ENCODE measurements around the gene MTHFD1L.

The MTHFD1L gene

DNA sequence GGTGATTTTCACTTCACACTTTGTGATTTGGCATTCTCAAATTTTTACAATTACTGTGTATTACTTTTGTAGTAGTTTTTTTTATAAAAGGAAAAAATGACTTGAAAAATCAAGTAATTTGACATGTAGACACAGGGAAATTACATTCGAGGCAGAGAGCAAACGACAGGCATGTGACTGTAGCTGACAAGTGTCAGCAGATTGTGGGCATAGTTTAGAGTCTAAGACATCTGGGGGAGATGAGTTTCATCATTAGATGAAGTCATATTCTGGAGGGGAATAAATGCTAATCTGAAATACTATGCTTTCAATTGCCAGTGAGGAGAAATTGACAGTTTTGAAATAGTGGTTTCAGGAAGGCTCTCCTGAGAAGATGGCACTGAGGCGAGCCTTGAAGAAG lies 126.0 kb downstream of the MTHFD1L start:
- no peak overlapping the region for H3K4me3 ChIP-seq (ENCODE audit: low read depth, low read length)
- H3K9ac ChIP-seq (ENCODE audit: low read length): no peak overlapping the region
- H3K27ac ChIP-seq (ENCODE audit: low read depth, low read length): no peak overlapping the region
- H3K27me3 ChIP-seq (ENCODE audit: control insufficient read depth, insufficient read depth, low read length): no peaks in the 10 kb centered on the region
- no peaks in the 10 kb centered on the region; the same call in 1 of the 2 replicates for H3K4me1 ChIP-seq (ENCODE audit: control insufficient read depth, insufficient read depth, low read length)
- peaks cover 13% of the 10 kb centered on the region for H3K36me3 ChIP-seq (ENCODE audit: control insufficient read depth, insufficient read depth, low read length)
- H3K9me3 ChIP-seq (ENCODE audit: control insufficient read depth, insufficient read depth, low read depth, low read length): no peaks in the 10 kb centered on the region

DNA sequence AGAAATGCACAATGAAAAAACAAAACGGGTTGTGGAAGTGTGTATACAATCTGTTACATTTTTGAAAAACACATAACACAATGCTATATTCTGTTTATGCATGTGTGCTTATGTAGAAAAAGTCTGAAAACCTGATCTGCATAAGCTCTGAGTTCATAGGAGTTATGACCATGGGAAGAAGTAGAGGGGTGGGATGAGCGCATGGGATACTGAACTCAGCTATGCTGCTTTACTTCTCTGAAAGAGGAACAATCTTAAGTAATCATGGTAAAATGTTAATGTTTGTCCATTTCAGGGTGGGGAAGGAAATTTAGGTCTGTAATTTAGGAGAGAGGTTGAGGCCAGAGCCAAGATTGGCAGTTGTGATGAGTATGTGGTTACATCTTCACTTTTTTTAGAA lies 126.8 kb downstream of the MTHFD1L start:
- Histone ChIP-seq H3K9me3 (ENCODE audit: control insufficient read depth, insufficient read depth, low read depth, low read length) (no peaks in the 10 kb centered on the region), H3K9ac (ENCODE audit: low read length) (no peak overlapping the region), H3K36me3 (ENCODE audit: control insufficient read depth, insufficient read depth, low read length) (peaks cover 18% of the 10 kb centered on the region), H3K4me1 (ENCODE audit: control insufficient read depth, insufficient read depth, low read length) (no peaks in the 10 kb centered on the region), H3K27ac (ENCODE audit: low read depth, low read length) (no peak overlapping the region), H3K4me3 (ENCODE audit: low read depth, low read length) (no peak overlapping the region), H3K27me3 (ENCODE audit: control insufficient read depth, insufficient read depth, low read length) (no peaks in the 10 kb centered on the region)

DNA sequence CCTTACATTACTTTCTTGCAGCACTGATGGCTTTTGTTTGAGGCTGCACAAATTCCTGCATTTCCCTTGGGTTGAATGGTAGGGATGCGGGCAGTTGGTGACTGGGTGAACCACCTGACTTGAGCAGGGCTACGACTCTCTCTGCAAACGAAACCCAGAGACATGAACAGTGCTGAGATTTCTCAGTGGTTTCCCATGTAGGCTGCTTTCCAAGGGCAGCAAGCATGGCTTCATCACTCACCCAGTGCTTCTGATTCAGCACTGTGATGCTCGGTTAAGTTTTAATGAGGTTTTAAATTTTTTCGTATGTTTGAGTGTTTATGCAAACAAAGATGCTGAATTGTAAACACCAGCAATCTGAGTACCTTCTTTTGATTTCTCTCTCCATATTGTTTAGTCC lies 127.2 kb downstream of the MTHFD1L start:
- H3K9ac ChIP-seq (ENCODE audit: low read length): no peak overlapping the region
- peaks cover 18% of the 10 kb centered on the region for H3K36me3 ChIP-seq (ENCODE audit: control insufficient read depth, insufficient read depth, low read length)
- H3K27ac ChIP-seq (ENCODE audit: low read depth, low read length): no peak overlapping the region
- no peak overlapping the region for H3K4me3 ChIP-seq (ENCODE audit: low read depth, low read length)
- H3K27me3 ChIP-seq (ENCODE audit: control insufficient read depth, insufficient read depth, low read length): no peaks in the 10 kb centered on the region
- no peaks in the 10 kb centered on the region for H3K4me1 ChIP-seq (ENCODE audit: control insufficient read depth, insufficient read depth, low read length)
- no peaks in the 10 kb centered on the region for H3K9me3 ChIP-seq (ENCODE audit: control insufficient read depth, insufficient read depth, low read depth, low read length)

DNA sequence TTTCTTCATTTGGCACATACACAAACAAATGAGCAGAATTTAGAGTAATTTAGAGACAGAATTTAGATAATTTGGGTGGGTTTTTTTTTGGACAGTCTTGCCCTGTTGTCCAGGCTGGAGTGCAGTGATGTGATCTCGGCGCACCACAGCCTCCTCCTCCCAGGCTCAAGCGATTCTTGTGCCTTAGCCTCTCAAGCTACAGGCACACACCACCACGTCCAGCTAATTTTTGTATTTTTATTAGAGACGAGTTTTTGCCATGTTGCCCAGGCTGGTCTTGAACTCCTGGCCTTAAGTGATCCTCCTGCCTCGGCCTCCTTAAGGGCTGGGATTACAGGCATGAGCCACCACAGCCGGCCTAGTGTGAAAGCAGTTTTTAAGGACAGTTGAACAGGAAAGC lies 127.8 kb downstream of the MTHFD1L start:
- Histone ChIP-seq H3K27me3 (ENCODE audit: control insufficient read depth, insufficient read depth, low read length) (no peaks in the 10 kb centered on the region), H3K4me1 (ENCODE audit: control insufficient read depth, insufficient read depth, low read length) (no peaks in the 10 kb centered on the region), H3K36me3 (ENCODE audit: control insufficient read depth, insufficient read depth, low read length) (peaks cover 18% of the 10 kb centered on the region), H3K9ac (ENCODE audit: low read length) (no peak overlapping the region), H3K4me3 (ENCODE audit: low read depth, low read length) (no peak overlapping the region), H3K27ac (ENCODE audit: low read depth, low read length) (no peak overlapping the region), H3K9me3 (ENCODE audit: control insufficient read depth, insufficient read depth, low read depth, low read length) (no peaks in the 10 kb centered on the region)

DNA sequence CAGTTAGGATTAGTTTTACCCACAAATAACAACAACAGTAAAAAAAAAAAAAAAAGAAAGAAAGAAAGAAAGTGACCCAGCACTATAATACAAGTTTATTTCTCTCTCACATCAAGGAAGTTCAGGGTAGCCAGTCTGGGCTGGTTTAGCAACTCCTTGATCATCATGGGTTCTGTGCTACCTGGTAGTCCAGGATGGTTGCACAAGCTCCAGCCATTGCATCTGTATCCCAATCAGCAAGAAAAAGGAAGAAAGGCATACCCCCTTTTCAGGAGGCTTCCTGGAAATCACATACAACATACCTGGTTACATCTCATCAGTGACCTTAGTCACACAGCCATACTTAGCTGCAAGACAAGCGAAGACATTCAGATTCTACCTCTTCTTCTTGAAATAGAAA lies 128.5 kb downstream of the MTHFD1L start:
- H3K36me3 ChIP-seq (ENCODE audit: control insufficient read depth, insufficient read depth, low read length): peaks cover 18% of the 10 kb centered on the region
- H3K27ac ChIP-seq (ENCODE audit: low read depth, low read length): no peak overlapping the region
- H3K9me3 ChIP-seq (ENCODE audit: control insufficient read depth, insufficient read depth, low read depth, low read length): no peaks in the 10 kb centered on the region
- no peak overlapping the region for H3K9ac ChIP-seq (ENCODE audit: low read length)
- no peak overlapping the region for H3K4me3 ChIP-seq (ENCODE audit: low read depth, low read length)
- H3K4me1 ChIP-seq (ENCODE audit: control insufficient read depth, insufficient read depth, low read length): no peaks in the 10 kb centered on the region
- no peaks in the 10 kb centered on the region for H3K27me3 ChIP-seq (ENCODE audit: control insufficient read depth, insufficient read depth, low read length)

DNA sequence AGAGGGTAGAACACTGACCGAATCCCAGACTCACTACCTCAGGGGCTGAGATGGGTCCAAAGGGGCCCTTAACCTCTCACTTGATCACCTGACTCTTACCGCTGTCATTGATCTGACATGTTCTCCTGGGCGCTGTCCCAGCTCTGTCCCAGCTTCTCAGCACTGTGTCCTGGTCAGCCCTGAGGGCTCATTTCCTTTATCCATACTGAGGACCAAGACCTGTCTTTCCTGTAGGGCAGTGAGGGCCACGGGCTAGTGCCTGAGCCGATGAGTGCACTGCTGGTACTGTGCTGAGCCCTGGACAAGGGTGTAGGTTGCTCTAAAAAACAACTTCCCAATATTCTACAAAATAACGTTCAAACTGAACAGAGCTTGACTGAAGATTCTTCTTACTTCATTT lies 131.5 kb downstream of the MTHFD1L start:
- no peaks in the 10 kb centered on the region for H3K27me3 ChIP-seq (ENCODE audit: control insufficient read depth, insufficient read depth, low read length)
- H3K27ac ChIP-seq (ENCODE audit: low read depth, low read length): no peak overlapping the region
- no peak overlapping the region for H3K4me3 ChIP-seq (ENCODE audit: low read depth, low read length)
- peaks cover 18% of the 10 kb centered on the region for H3K36me3 ChIP-seq (ENCODE audit: control insufficient read depth, insufficient read depth, low read length)
- no peaks in the 10 kb centered on the region for H3K9me3 ChIP-seq (ENCODE audit: control insufficient read depth, insufficient read depth, low read depth, low read length)
- H3K9ac ChIP-seq (ENCODE audit: low read length): no peak overlapping the region
- no peaks in the 10 kb centered on the region; the same call in 1 of the 2 replicates for H3K4me1 ChIP-seq (ENCODE audit: control insufficient read depth, insufficient read depth, low read length)

DNA sequence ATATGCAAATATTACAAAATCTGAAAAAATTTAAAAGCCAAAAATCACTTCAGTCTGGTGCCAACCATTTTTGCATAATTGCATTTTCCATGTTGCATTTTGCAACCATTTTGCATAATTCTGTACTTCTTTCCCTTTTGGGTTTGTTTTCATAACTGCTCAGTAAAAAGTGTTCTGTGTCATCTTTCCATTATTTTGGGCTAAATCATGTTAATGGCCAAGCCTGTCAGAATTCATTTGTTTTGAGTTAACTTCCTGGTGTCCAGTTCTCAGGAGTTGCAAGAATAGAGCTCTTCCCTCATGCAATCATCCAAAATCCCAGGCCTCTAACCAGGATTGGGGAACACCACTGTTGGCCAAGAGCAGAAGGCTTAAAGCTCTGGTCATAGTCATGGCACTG lies 133.6 kb downstream of the MTHFD1L start:
- Histone ChIP-seq H3K36me3 (ENCODE audit: control insufficient read depth, insufficient read depth, low read length) (peaks cover 16% of the 10 kb centered on the region), H3K9me3 (ENCODE audit: control insufficient read depth, insufficient read depth, low read depth, low read length) (no peaks in the 10 kb centered on the region), H3K27ac (ENCODE audit: low read depth, low read length) (no peak overlapping the region)

DNA sequence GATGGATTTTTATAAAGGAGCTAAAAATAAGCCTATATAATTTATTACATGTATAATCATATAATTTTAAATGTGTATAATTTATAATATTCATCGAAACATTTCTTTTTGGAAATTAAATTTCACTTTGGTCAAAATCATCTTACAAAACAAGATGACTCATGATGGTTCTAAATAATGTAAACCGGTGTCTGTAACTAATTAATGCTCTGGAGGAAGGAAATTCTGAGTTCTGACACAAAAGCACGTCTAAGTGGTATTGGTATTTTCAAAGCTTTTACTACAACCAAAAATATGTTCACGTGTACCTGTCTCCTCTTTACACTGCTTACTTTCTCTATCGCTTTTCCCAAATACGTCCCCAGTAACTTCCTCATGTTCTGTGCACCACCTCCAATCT lies 134.1 kb downstream of the MTHFD1L start:
- Histone ChIP-seq H3K27ac (ENCODE audit: low read depth, low read length) (no peak overlapping the region), H3K9me3 (ENCODE audit: control insufficient read depth, insufficient read depth, low read depth, low read length) (no peaks in the 10 kb centered on the region), H3K4me3 (ENCODE audit: low read depth, low read length) (no peak overlapping the region), H3K4me1 (ENCODE audit: control insufficient read depth, insufficient read depth, low read length) (peaks cover 5% of the 10 kb centered on the region), H3K27me3 (ENCODE audit: control insufficient read depth, insufficient read depth, low read length) (no peaks in the 10 kb centered on the region), H3K9ac (ENCODE audit: low read length) (no peak overlapping the region), H3K36me3 (ENCODE audit: control insufficient read depth, insufficient read depth, low read length) (peaks cover 12% of the 10 kb centered on the region)

More for the DNA sequence above, 133.6 kb downstream of the MTHFD1L start:
- Histone ChIP-seq H3K4me1 (ENCODE audit: control insufficient read depth, insufficient read depth, low read length) (peaks cover under 1% of the 10 kb centered on the region), H3K4me3 (ENCODE audit: low read depth, low read length) (no peak overlapping the region), H3K9ac (ENCODE audit: low read length) (no peak overlapping the region), H3K27me3 (ENCODE audit: control insufficient read depth, insufficient read depth, low read length) (no peaks in the 10 kb centered on the region)

DNA sequence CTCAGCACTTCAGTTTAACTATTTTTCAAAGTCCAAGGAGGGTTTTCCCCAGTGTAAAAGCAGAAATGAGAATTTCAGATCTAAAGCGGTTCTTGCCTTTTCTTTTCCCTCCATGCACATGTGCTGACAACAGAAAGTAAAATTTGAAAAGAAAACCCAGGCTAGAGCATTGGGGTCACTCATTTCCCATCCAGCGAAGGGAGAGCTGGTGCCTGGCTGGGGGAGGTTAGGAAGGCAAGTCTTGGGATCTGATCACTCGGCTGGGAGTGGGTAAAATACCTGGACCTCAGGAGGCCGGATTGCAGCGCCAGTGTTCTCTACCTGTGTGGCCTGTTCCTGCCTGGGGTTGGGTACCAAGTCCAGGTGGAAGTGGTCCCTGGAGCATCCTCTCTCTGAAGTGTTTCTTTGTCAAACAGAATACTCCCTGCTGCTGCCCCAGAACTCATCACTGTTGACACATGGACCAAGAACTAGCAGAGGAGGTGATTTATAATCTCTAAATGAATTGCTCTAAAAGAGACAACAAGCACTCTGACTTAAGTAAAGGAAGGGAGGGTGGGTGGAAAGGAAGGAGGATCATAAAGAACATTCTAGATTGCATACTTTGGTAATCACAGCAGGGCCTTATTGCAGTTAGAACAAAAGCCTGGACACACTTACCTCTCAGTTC lies 136.0 kb downstream of the MTHFD1L start:
- H3K9ac ChIP-seq (ENCODE audit: low read length): no peak overlapping the region
- no peak overlapping the region for H3K27ac ChIP-seq (ENCODE audit: low read depth, low read length)
- 0 out of 2 replicates have a peak, but pooled peaks cover 5% of the 10 kb centered on the region for H3K36me3 ChIP-seq (ENCODE audit: control insufficient read depth, insufficient read depth, low read length)
- no peaks in the 10 kb centered on the region for H3K27me3 ChIP-seq (ENCODE audit: control insufficient read depth, insufficient read depth, low read length)
- no peaks in the 10 kb centered on the region for H3K9me3 ChIP-seq (ENCODE audit: control insufficient read depth, insufficient read depth, low read depth, low read length)
- no peak overlapping the region for H3K4me3 ChIP-seq (ENCODE audit: low read depth, low read length)
- peaks cover 8% of the 10 kb centered on the region for H3K4me1 ChIP-seq (ENCODE audit: control insufficient read depth, insufficient read depth, low read length)

DNA sequence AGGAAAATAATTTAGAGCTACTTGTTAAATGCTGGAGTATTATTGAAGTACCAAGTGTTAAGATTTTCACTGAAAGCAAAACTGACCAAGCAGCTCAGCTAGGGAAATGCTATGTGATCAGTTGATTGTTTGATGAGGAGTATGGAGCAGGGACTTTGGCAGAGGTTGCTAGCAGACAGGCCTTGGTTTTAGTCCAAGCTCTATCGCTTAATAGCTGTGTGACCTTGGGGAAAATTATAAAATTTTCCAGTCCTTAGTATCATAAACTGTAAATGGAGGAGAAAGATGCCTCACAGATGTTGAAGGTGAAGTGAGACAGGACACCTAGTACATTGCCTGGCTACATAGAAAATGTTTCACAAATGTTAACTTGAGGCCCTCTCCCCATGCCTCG lies 136.6 kb downstream of the MTHFD1L start:
- H3K9me3 ChIP-seq (ENCODE audit: control insufficient read depth, insufficient read depth, low read depth, low read length): no peaks in the 10 kb centered on the region
- no peak overlapping the region for H3K4me3 ChIP-seq (ENCODE audit: low read depth, low read length)
- H3K9ac ChIP-seq (ENCODE audit: low read length): no peak overlapping the region
- no peaks in the 10 kb centered on the region for H3K27me3 ChIP-seq (ENCODE audit: control insufficient read depth, insufficient read depth, low read length)
- no peak overlapping the region for H3K27ac ChIP-seq (ENCODE audit: low read depth, low read length)
- peaks cover 11% of the 10 kb centered on the region for H3K4me1 ChIP-seq (ENCODE audit: control insufficient read depth, insufficient read depth, low read length)
- no peaks in the 10 kb centered on the region for H3K36me3 ChIP-seq (ENCODE audit: control insufficient read depth, insufficient read depth, low read length)

DNA sequence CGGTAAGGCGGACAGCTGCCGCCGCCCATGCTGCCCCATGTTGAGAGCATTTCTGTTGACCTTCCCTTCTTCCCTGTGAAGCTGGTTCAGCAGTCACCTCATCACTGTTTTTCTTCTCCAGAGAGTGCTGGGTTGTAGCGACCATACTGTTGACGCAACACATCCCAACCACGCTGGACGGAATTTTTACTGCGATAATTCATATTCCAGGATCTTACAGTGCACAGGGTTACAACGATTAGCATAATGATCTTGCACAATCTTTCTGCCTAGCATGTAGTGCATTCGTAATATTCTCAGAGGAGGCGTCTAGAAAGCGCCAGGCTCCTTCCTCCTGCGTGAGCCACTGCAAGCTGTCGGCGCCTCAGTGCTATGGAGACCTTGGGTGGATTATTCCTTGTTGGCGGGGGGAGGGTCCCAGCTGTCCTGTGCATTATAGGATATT lies 137.0 kb downstream of the MTHFD1L start:
- Histone ChIP-seq H3K4me1 (ENCODE audit: control insufficient read depth, insufficient read depth, low read length) (peaks cover 16% of the 10 kb centered on the region), H3K27me3 (ENCODE audit: control insufficient read depth, insufficient read depth, low read length) (no peaks in the 10 kb centered on the region), H3K9ac (ENCODE audit: low read length) (no peak overlapping the region), H3K9me3 (ENCODE audit: control insufficient read depth, insufficient read depth, low read depth, low read length) (no peaks in the 10 kb centered on the region), H3K27ac (ENCODE audit: low read depth, low read length) (no peak overlapping the region), H3K36me3 (ENCODE audit: control insufficient read depth, insufficient read depth, low read length) (no peaks in the 10 kb centered on the region), H3K4me3 (ENCODE audit: low read depth, low read length) (no peak overlapping the region)

Data from HUES6 (cell line).